ENCODE data around the gene KCTD10.
"Not testable (repeated sequence)": the region's sequence is repeated elsewhere in the genome, so short reads cannot be mapped to it uniquely, and the experiment has no call there.

The KCTD10 gene

GRCh38 chr12:109445191-109445609 is 31.9 kb downstream of the KCTD10 start:
- TF ChIP-seq MYC (IDR thresholded peaks at IDR 0.05; ENCODE audit: low read depth, low read length), result no peak
- H3K4me3 ChIP-seq (ENCODE audit: low read depth, low read length), result no peak overlapping the region
- no peak for DNase-seq (ENCODE audit: low read depth)

DNA sequence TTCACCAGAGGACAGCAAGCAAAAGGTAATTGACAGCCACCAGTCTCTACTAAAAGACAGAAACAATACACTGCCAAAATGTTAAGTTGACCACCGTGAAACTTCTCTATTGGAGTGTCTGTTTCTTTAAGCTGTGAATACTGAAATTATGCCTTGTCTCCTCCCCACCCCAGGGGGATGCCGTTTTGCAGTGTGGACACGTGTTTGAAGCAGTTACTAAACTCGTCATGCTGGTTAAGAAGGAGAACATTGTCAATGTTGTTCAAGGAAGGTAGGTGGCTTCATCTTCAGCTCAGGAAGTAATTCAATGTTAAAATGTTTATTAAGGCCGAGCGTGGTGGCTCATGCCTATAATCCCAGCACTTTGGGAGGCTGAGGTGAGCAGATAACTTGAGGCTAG is 32.8 kb downstream of the KCTD10 start:
- H3K4me3 ChIP-seq (ENCODE audit: low read depth, low read length), result no peak overlapping the region
- TF ChIP-seq POLR2A (IDR thresholded peaks at IDR 0.05; ENCODE audit: extremely low read depth, insufficient read length) (no peak), MYC (IDR thresholded peaks at IDR 0.05; ENCODE audit: low read depth, low read length) (no peak)
- TF ChIP-seq, protein P1, sequence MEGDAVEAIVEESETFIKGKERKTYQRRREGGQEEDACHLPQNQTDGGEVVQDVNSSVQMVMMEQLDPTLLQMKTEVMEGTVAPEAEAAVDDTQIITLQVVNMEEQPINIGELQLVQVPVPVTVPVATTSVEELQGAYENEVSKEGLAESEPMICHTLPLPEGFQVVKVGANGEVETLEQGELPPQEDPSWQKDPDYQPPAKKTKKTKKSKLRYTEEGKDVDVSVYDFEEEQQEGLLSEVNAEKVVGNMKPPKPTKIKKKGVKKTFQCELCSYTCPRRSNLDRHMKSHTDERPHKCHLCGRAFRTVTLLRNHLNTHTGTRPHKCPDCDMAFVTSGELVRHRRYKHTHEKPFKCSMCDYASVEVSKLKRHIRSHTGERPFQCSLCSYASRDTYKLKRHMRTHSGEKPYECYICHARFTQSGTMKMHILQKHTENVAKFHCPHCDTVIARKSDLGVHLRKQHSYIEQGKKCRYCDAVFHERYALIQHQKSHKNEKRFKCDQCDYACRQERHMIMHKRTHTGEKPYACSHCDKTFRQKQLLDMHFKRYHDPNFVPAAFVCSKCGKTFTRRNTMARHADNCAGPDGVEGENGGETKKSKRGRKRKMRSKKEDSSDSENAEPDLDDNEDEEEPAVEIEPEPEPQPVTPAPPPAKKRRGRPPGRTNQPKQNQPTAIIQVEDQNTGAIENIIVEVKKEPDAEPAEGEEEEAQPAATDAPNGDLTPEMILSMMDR (IDR thresholded peaks at IDR 0.05; ENCODE audit: low read depth, low read length), result no peak
- TF ChIP-seq, protein P2, sequence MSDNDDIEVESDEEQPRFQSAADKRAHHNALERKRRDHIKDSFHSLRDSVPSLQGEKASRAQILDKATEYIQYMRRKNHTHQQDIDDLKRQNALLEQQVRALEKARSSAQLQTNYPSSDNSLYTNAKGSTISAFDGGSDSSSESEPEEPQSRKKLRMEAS (IDR thresholded peaks at IDR 0.05; ENCODE audit: low read depth, low read length), result no peak

DNA sequence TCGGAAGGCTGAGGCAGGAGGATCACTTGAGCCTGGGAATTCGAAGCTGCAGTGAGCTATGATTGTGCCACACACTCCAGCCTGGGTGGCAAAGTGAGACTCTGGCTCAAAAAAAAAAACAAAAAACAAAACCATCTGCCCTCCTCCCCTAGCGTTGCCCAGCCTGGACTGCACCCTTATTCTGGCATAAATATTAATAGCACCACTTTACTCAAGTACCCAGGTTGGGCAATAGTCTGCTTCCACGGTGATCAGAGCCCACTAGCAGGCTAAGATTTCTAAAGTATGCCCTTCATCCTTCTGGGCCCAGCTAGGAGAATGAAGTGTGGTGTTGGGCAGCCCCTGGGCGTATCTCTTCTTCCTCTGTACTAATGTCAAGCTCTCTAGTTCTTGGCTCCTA is 33.3 kb downstream of the KCTD10 start:
- no peak overlapping the region for H3K4me3 ChIP-seq (ENCODE audit: low read depth, low read length)
- DNase-seq (ENCODE audit: low read depth), result no peak
- TF ChIP-seq, protein P2 (IDR thresholded peaks at IDR 0.05; ENCODE audit: low read depth, low read length), result no peak
- TF ChIP-seq, protein P1 (IDR thresholded peaks at IDR 0.05; ENCODE audit: low read depth, low read length), result no peak

More for the DNA sequence above, 32.8 kb downstream of the KCTD10 start:
- DNase-seq (ENCODE audit: low read depth), result no peak

- DNase-seq (ENCODE audit: low read depth), result no peak
- TF ChIP-seq, protein P2 (IDR thresholded peaks at IDR 0.05; ENCODE audit: low read depth, low read length), result no peak
- TF ChIP-seq POLR2A (IDR thresholded peaks at IDR 0.05; ENCODE audit: extremely low read depth, insufficient read length), result no peak
- TF ChIP-seq, protein P1 (IDR thresholded peaks at IDR 0.05; ENCODE audit: low read depth, low read length), result no peak
- no peak for TF ChIP-seq MYC (IDR thresholded peaks at IDR 0.05; ENCODE audit: low read depth, low read length)
- H3K4me3 ChIP-seq (ENCODE audit: low read depth, low read length), result no peak overlapping the region
Measured at GRCh38 chr12:109440851-109441490, 36.1 kb downstream of the KCTD10 start.

- not testable (repeated sequence) for H3K4me3 ChIP-seq (ENCODE audit: low read depth, low read length); DNase-seq (ENCODE audit: low read depth)
Measured at GRCh38 chr12:109439951-109440350, 37.1 kb downstream of the KCTD10 start.

DNA sequence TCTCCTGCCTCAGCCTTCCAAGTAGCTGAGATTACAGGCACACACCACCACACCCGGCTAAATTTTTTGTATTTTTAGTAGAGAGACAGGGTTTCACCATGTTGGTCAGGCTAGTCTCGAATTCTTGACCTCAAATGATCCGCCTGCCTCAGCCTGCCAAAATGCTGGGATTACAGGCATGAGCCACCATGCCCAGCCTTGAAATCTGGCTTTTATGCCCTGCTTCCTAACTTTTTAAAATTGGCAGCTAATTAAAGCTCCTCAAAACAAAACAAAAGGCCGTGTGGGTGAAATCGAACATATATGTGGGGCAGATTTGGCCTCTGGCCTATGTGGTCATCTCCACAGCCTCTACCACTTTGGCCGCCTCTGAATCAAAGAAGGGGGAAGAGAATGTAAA is 37.9 kb downstream of the KCTD10 start:
- TF ChIP-seq POLR2A (IDR thresholded peaks at IDR 0.05; ENCODE audit: extremely low read depth, insufficient read length) (no peak), MYC (IDR thresholded peaks at IDR 0.05; ENCODE audit: low read depth, low read length) (no peak)
- TF ChIP-seq, protein P2 (IDR thresholded peaks at IDR 0.05; ENCODE audit: low read depth, low read length), result no peak
- TF ChIP-seq, protein P1 (IDR thresholded peaks at IDR 0.05; ENCODE audit: low read depth, low read length), result no peak
- no peak for DNase-seq (ENCODE audit: low read depth)

DNA sequence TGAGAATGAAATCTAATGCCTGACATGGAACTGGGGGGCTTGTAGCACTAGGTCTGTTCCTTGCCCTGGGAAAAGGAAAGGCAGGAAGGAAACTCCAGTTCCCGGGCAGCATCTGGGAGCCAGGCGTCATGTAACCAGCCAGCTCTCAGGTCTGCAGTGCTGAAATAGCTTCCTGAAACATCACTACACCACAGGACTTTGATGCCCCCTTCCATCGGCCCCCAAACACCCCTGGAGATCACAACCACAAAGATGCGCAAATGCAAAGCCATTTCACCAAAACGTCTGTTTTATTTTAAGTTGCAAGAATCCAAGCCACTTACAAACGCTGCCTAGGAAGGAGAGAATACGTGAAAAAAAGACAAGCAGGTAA is 40.9 kb downstream of the KCTD10 start:
- no peak for TF ChIP-seq MYC (IDR thresholded peaks at IDR 0.05; ENCODE audit: low read depth, low read length)
- no peak for TF ChIP-seq POLR2A (IDR thresholded peaks at IDR 0.05; ENCODE audit: extremely low read depth, insufficient read length)
- TF ChIP-seq, protein P2 (IDR thresholded peaks at IDR 0.05; ENCODE audit: low read depth, low read length), result no peak
- TF ChIP-seq, protein P1 (IDR thresholded peaks at IDR 0.05; ENCODE audit: low read depth, low read length), result no peak
- no peak overlapping the region for H3K4me3 ChIP-seq (ENCODE audit: low read depth, low read length)
- no peak for DNase-seq (ENCODE audit: low read depth)

More for the DNA sequence above, 37.9 kb downstream of the KCTD10 start:
- no peak overlapping the region for H3K4me3 ChIP-seq (ENCODE audit: low read depth, low read length)
